Subcutaneous adipose tissue (tissue), 4 donors: Measurements from ENCODE around the gene UBE2Q2. TPM values are rescaled to one million over a fixed set of nuclear protein-coding genes. Genes with fewer than 3 reads are reported as not detected.

Source experiments
- total RNA-seq, 4 donors: library from RNA; depleted of rRNA; stranded (reverse); fragments of >200 nt; gene quantifications; one replicate each; pipeline ENCODE4 v1.1.0, GENCODE V29; 2016
- TF ChIP-seq, protein P1 (sequence below): fragments of 450-650 bp; IDR thresholded peaks from one replicate; pipeline ENCODE4 v1.5.1; 2016; ENCODE audit warnings: low read depth, mild to moderate bottlenecking, control low read depth, antibody characterized with exemption, moderate library complexity

UBE2Q2 gene
- total RNA-seq, 4 donors from 2014 or later: 40.5 to 67.7 (median 51.8) TPM

- TF ChIP-seq, protein P1, sequence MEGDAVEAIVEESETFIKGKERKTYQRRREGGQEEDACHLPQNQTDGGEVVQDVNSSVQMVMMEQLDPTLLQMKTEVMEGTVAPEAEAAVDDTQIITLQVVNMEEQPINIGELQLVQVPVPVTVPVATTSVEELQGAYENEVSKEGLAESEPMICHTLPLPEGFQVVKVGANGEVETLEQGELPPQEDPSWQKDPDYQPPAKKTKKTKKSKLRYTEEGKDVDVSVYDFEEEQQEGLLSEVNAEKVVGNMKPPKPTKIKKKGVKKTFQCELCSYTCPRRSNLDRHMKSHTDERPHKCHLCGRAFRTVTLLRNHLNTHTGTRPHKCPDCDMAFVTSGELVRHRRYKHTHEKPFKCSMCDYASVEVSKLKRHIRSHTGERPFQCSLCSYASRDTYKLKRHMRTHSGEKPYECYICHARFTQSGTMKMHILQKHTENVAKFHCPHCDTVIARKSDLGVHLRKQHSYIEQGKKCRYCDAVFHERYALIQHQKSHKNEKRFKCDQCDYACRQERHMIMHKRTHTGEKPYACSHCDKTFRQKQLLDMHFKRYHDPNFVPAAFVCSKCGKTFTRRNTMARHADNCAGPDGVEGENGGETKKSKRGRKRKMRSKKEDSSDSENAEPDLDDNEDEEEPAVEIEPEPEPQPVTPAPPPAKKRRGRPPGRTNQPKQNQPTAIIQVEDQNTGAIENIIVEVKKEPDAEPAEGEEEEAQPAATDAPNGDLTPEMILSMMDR: no peak
These were observed 32.3 kb upstream of the UBE2Q2 start for GRCh38 chr15:75810874-75811498.

GRCh38 chr15:75811626-75812025 lies 31.6 kb upstream of the UBE2Q2 start:
- TF ChIP-seq, protein P1: no peak

- TF ChIP-seq, protein P1: no peak
These were observed 28.5 kb upstream of the UBE2Q2 start for GRCh38 chr15:75814794-75815193.

GRCh38 chr15:75815811-75816719 lies 27.2 kb upstream of the UBE2Q2 start:
- TF ChIP-seq, protein P1: no peak

DNA sequence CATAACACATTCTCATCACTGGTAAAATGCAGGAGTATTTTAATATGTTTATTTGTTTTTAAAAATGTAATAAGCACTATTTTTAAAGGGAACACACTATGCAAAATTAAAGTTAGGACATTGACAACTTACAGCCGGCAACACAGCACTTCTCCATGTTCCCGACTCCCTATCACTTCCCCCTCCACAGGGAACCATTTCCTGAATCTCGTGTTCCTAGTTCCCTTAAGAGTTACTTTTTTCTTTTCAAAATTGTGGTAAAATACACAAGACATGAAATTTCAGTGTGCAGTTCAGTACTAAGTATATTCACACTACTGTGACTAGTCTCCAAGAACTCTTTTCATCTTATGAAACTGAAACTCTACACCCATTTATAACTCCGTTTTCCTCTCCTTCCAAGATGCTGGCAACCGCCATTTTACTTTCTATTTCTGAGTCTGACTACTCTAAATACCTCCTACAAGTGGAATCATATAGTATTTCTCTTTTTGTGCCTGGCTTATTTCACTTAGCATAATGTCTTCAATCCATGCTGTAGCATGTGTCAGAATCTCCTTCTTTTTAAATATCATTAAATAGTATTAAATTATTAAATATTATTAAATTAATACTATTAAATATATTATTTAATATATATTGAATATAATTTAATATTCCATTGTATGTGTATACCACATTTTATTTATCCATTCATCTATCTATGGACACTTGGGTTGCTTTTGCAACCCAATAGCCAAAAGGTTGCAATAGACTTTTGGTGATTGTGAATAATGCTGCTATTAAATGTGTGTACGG lies 25.9 kb upstream of the UBE2Q2 start:
- TF ChIP-seq, protein P1: no peak

GRCh38 chr15:75820206-75820605 lies 23.0 kb upstream of the UBE2Q2 start:
- TF ChIP-seq, protein P1: no peak
